Measurements from ENCODE around the gene PIMREG. TPM values are rescaled to one million over a fixed set of nuclear protein-coding genes. Genes with fewer than 3 reads are reported as not detected.
A peak's percentile ranks its signal among the peaks of the same experiment; 100 is the strongest.

The PIMREG gene
- total RNA-seq, 4 donors from 2014 or later, result 0.31 to 0.59 TPM; not detected in 2

DNA sequence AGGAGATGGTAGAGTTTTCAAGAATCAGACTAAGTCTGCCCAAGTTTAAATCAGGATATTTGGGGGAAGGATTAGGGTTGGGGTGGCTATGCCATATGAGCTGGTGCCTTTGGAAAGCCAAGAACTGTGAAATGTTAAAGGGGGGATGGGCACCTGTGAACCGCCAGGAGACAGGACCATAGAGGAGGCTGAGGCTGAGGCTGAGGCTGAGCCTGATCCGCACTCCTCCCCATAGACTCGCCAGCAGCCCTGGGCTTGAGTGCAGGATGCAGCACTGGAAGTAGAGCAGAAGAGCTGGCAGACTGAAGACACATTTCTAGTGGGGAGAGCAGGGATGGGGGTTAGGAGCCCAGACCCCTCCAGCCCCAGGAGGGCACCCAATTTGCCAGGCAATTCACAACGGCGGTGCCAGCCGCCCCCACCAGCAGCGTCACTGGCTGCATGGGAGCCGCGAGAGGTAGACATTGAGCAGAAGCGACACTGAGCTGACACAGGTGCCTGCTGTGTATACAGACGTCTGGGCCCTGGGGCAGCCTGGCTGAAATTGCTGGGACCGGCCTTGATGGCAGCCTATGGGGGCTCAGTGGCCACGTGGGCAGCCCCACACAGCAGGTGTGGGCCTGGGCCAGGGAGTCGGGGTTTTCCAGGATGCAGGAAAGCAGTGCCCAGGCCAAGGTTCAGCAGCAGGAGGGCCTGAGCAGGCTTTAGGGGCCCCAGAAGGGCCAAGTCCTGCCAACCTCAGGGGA lies 9.2 kb downstream of the PIMREG start:
- Histone ChIP-seq H3K36me3 (peaks cover 0 to 20% of the 10 kb centered on the region in 2 donors), H3K9me3 (no peaks in the 10 kb centered on the region), H3K27me3 (peaks cover 5% of the 10 kb centered on the region), H3K4me3 (no peak overlapping the region), H3K27ac (no peak overlapping the region), H3K4me1 (peaks cover 0 to 29% (median 0%) of the 10 kb centered on the region in 3 donors)
- ATAC-seq, result no peak
- TF ChIP-seq, protein P1, sequence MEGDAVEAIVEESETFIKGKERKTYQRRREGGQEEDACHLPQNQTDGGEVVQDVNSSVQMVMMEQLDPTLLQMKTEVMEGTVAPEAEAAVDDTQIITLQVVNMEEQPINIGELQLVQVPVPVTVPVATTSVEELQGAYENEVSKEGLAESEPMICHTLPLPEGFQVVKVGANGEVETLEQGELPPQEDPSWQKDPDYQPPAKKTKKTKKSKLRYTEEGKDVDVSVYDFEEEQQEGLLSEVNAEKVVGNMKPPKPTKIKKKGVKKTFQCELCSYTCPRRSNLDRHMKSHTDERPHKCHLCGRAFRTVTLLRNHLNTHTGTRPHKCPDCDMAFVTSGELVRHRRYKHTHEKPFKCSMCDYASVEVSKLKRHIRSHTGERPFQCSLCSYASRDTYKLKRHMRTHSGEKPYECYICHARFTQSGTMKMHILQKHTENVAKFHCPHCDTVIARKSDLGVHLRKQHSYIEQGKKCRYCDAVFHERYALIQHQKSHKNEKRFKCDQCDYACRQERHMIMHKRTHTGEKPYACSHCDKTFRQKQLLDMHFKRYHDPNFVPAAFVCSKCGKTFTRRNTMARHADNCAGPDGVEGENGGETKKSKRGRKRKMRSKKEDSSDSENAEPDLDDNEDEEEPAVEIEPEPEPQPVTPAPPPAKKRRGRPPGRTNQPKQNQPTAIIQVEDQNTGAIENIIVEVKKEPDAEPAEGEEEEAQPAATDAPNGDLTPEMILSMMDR (IDR thresholded peaks at IDR 0.05), result no peak
- TF ChIP-seq POLR2AphosphoS5 (IDR thresholded peaks at IDR 0.05) (no peak), POLR2A (IDR thresholded peaks at IDR 0.05) (no peak), EP300 (IDR thresholded peaks at IDR 0.05) (no peak)
- WGBS, 2 donors (ENCODE audit: low coverage in 1 of 2), result 62 to 100% methylated on average over 1 to 2 of the region's 14 CpGs

DNA sequence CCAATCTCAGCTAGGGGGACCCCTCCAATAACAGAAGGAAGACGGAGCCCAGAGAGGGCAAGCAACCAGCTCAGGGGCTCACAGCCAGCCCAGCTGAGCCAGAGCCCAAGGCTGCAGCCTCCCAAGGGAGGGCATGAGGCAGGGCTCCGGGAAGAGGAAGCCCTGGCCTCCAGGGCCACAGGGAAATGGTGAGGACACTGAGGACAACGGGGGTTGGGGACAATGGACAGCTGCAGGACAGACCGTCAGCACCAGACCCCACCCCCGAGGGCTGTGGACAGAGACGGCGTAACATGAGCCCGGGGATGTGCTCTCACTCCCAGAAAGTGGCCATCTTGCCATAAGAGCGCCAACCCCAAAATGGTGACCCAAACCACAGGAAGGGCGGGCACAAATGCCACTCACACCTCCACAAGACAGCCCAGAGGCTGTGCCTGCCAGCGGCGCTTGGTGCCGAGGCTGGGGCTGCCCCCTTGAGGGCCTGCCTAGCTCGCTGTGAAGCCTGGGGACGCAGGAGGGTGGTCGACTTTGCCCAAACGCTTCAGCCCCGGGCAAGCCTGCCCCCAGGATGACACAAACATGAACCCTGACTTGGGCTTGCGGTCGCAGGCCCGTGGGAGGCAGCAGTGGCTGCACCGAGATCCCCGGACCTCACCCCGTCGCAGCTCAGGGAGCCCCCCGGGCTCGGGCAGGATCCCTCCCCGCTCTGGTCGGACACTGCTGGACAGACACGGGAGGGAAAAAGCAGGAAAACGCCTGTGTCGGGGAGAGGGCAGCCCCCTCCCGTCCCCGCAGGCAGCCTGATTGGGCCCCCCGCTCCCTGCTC lies 10.5 kb downstream of the PIMREG start:
- no peak for ATAC-seq
- TF ChIP-seq, protein P1 (IDR thresholded peaks at IDR 0.05), result no peak
- TF ChIP-seq EP300 (IDR thresholded peaks at IDR 0.05) (no peak), POLR2A (IDR thresholded peaks at IDR 0.05) (no peak), POLR2AphosphoS5 (IDR thresholded peaks at IDR 0.05) (no peak)
- Histone ChIP-seq H3K27ac (peak overlapping the region in 2 of 4 donors; percentile 19 to 27), H3K27me3 (peaks cover 5% of the 10 kb centered on the region), H3K4me3 (peak overlapping the region in 1 of 2 donors; percentile 12), H3K9me3 (no peaks in the 10 kb centered on the region), H3K36me3 (peaks cover 0 to 25% of the 10 kb centered on the region in 2 donors), H3K4me1 (peaks cover 0 to 31% (median 0%) of the 10 kb centered on the region in 3 donors)
- 47% methylated on average over 3 of the region's 35 CpGs; no CpG with 5 or more reads in 1 of the 2 donors for WGBS, 2 donors (ENCODE audit: low coverage in 1 of 2)

DNA sequence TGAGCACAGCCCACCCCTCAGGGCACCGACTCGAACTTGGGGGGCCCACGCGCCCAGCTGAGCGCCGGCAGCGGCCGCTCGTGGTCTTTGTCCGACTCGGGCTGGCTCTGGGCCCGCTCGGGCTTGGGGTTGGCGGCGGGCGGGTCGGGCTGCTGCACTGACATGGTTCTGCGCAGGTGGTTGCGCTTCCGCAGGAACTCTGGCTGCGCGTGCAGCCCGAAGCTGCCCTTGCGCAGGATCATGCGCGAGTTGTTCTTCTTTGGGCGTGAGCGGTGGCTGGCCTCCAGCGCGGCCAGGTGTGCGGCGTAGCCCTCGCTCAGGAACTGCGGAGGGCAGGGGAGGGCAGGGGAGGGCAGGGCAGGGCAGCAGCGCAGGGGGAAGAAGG lies 11.1 kb downstream of the PIMREG start:
- H3K27ac ChIP-seq, result peak overlapping the region in 2 of 4 donors; percentile 19 to 27
- TF ChIP-seq POLR2AphosphoS5 (IDR thresholded peaks at IDR 0.05) (no peak), EP300 (IDR thresholded peaks at IDR 0.05) (no peak), POLR2A (IDR thresholded peaks at IDR 0.05) (no peak)
- TF ChIP-seq, protein P1 (IDR thresholded peaks at IDR 0.05), result no peak
- ATAC-seq, result peak; percentile 26
- WGBS, 2 donors (ENCODE audit: low coverage in 1 of 2), result no CpG with 5 or more reads among the region's 35 CpGs
- H3K9me3 ChIP-seq, result no peaks in the 10 kb centered on the region
- peaks cover 0 to 31% (median 0%) of the 10 kb centered on the region in 3 donors for H3K4me1 ChIP-seq
- peaks cover 5% of the 10 kb centered on the region for H3K27me3 ChIP-seq
- H3K4me3 ChIP-seq, result peak overlapping the region in 1 of 2 donors; percentile 12
- H3K36me3 ChIP-seq, result peaks cover 0 to 30% of the 10 kb centered on the region in 2 donors

DNA sequence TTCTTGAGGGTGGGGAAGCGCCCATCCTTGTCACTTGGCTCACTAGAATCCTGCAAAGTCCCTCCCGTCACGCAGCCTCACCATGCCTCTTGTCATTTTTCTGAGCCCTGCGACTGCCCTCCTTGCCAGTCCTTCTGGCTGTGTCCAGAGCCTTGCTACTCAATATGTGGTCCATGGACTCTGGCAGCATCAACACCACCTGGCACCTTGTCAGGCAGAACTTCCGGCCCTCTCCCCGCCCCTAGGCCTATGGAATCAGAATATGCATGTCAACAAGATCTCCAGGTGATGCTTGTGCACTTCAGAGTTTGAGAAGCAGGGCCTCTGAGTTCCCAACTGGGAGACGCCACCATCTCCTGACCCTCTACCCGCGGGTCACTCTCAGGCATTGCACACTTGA lies 12.1 kb downstream of the PIMREG start:
- Histone ChIP-seq H3K9me3 (no peaks in the 10 kb centered on the region), H3K4me3 (no peak overlapping the region), H3K36me3 (peaks cover 0 to 40% of the 10 kb centered on the region in 2 donors), H3K4me1 (peaks cover 0 to 31% (median 0%) of the 10 kb centered on the region in 3 donors), H3K27ac (no peak overlapping the region), H3K27me3 (peaks cover 5% of the 10 kb centered on the region)
- no peak for TF ChIP-seq POLR2AphosphoS5 (IDR thresholded peaks at IDR 0.05)
- TF ChIP-seq, protein P1 (IDR thresholded peaks at IDR 0.05), result no peak
- no peak for TF ChIP-seq POLR2A (IDR thresholded peaks at IDR 0.05)
- no peak for TF ChIP-seq EP300 (IDR thresholded peaks at IDR 0.05)
- ATAC-seq, result no peak
- 85% methylated on average over 4 of the region's 9 CpGs; no CpG with 5 or more reads in 1 of the 2 donors for WGBS, 2 donors (ENCODE audit: low coverage in 1 of 2)
